GM12878 (cell line): ENCODE data around the gene UQCRQ. TPM values are rescaled to one million over a fixed set of nuclear protein-coding genes. Genes with fewer than 3 reads are reported as not detected.

Experiments used
- ATAC-seq: fragments of 200-7000 bp; cut with Tn5 transposase; 3 replicates; pipeline ENCODE4 v1.9.1; 2020; ENCODE audit warnings: mild to moderate bottlenecking, moderate library complexity
- BruUV-seq: library from RNA; stranded (reverse); fragments of 400-500 nt; replicated peaks from 2 replicates; lab custom pipeline; 2021; lab: Mats Ljungman, UMichigan
- CTCF ChIA-PET: fragments of 300-600 bp; sonication (Branson Sonifier 250); formaldehyde crosslinking; extraction: SDS; loops from one replicate; lab custom pipeline; 2021; ENCODE audit warnings: inconsistent platforms; lab: Yijun Ruan, JAX
- POLR2A ChIA-PET: fragments of 350-600 bp; formaldehyde crosslinking; extraction: SDS; loops from one replicate; lab custom pipeline; 2021; ENCODE audit warnings: inconsistent platforms; lab: Charles Lee
- RAD21 ChIA-PET: fragments of 300-600 bp; sonication (Branson Sonifier 250); formaldehyde crosslinking; loops from one replicate; lab custom pipeline; 2023; ENCODE audit warnings: antibody characterized with exemption; ENCODE audit not compliant: unreplicated experiment; lab: Charles Lee
- SMC1A ChIA-PET: fragments of 300-600 bp; sonication (Branson Sonifier 250); formaldehyde crosslinking; loops from one replicate; lab custom pipeline; 2023; ENCODE audit not compliant: unreplicated experiment, uncharacterized antibody; lab: Charles Lee
- DNase-seq: peaks from one replicate; pipeline ENCODE4 v3.0.0-alpha.2; 2011; ENCODE audit warnings: low read depth, low spot score
- FAIRE-seq: peaks from 3 replicates; lab custom pipeline; 2011; peaks lifted over from hg19 to GRCh38; lab: Jason Lieb, UNC
- H2AFZ ChIP-seq: 2 replicates; pipeline ENCODE4 v1.6.0; 2011; ENCODE audit warnings: low read depth, low read length, control low read depth; ENCODE audit not compliant: control insufficient read depth
- H3K27ac ChIP-seq: 2 replicates; pipeline ENCODE4 v1.5.1; 2011; ENCODE audit warnings: control low read depth; ENCODE audit not compliant: control insufficient read depth, insufficient read depth
- H3K27me3 ChIP-seq, 2 experiments: replicated peaks in 1 of 2; 2 replicates each; pipeline versions ENCODE4 v1.6.0 to v1.6.1; 2011; ENCODE audit warnings: low read length in 1 of 2; ENCODE audit not compliant: control insufficient read depth in 2 of 2, insufficient read depth in 2 of 2
- H3K36me3 ChIP-seq, 2 experiments: 2 replicates each; pipeline ENCODE4 v1.5.1; 2011; ENCODE audit warnings: low read length in 1 of 2; ENCODE audit not compliant: control insufficient read depth in 2 of 2, insufficient read depth in 2 of 2
- H3K4me1 ChIP-seq: 2 replicates; pipeline ENCODE4 v1.6.1; 2011; ENCODE audit warnings: mild to moderate bottlenecking, low read length, moderate library complexity, mixed read lengths; ENCODE audit not compliant: control insufficient read depth, insufficient read depth
- H3K4me2 ChIP-seq: 2 replicates; pipeline ENCODE4 v1.6.0; 2011; ENCODE audit warnings: control low read depth; ENCODE audit not compliant: control insufficient read depth, insufficient read depth
- H3K4me3 ChIP-seq: fragments of 200-600 bp; sonication (generic); 2 replicates; pipeline ENCODE4 v1.5.1; 2016
- H3K79me2 ChIP-seq: 2 replicates; pipeline ENCODE4 v1.6.0; 2011; ENCODE audit warnings: low read length; ENCODE audit not compliant: control insufficient read depth, insufficient read depth
- H3K9ac ChIP-seq: 2 replicates; pipeline ENCODE4 v1.8.0; 2011; ENCODE audit warnings: low read length, control low read depth, mixed read lengths; ENCODE audit not compliant: control insufficient read depth, insufficient read depth
- H3K9me3 ChIP-seq: replicated peaks from 3 replicates; pipeline ENCODE4 v1.5.1; 2011; ENCODE audit warnings: mild to moderate bottlenecking, low read length; ENCODE audit not compliant: control insufficient read depth, insufficient read depth
- H4K20me1 ChIP-seq: 2 replicates; pipeline ENCODE4 v1.6.0; 2011; ENCODE audit not compliant: control insufficient read depth, insufficient read depth
- BCL11A ChIP-seq: IDR thresholded peaks from 2 replicates; pipeline ENCODE4 v1.6.1; 2011; ENCODE audit warnings: low read depth, low read length
- CREM ChIP-seq: IDR thresholded peaks from 2 replicates; pipeline ENCODE4 v1.6.1; 2014; ENCODE audit warnings: antibody characterized with exemption, low read depth
- ESRRA ChIP-seq: IDR thresholded peaks from 2 replicates; pipeline ENCODE4 v1.6.1; 2012; ENCODE audit warnings: mild to moderate bottlenecking, low read length, improper control_type of control experiment
- NBN ChIP-seq: fragments of 450-650 bp; IDR thresholded peaks from 2 replicates; pipeline ENCODE4 v1.6.1; 2016
- RBBP5 ChIP-seq: fragments of 200-600 bp; sonication (generic); conservative IDR thresholded peaks from 2 replicates; pipeline ENCODE4 v1.6.1; 2016
- RFX5 ChIP-seq: IDR thresholded peaks from 2 replicates; pipeline ENCODE4 v1.6.1; 2011; ENCODE audit warnings: low read depth, low read length, improper control_type of control experiment
- SMARCA5 ChIP-seq: fragments of 450-650 bp; IDR thresholded peaks from 2 replicates; pipeline ENCODE4 v1.6.1; 2017; ENCODE audit warnings: mild to moderate bottlenecking
- SUZ12 ChIP-seq: fragments of 200-600 bp; sonication (generic); IDR thresholded peaks from one replicate; pipeline ENCODE4 v1.6.1; 2018; ENCODE audit warnings: antibody characterized with exemption, mild to moderate bottlenecking; ENCODE audit not compliant: unreplicated experiment
- TAF1 ChIP-seq: IDR thresholded peaks from 2 replicates; pipeline ENCODE4 v1.6.1; 2011; ENCODE audit warnings: mild to moderate bottlenecking, low read depth, low read length, borderline replicate concordance
- WRNIP1 ChIP-seq: IDR thresholded peaks from 2 replicates; pipeline ENCODE4 v1.6.1; 2011; ENCODE audit warnings: low read depth, low read length, improper control_type of control experiment, borderline replicate concordance
- WGBS: methylation state at CpG from one replicate; pipeline ENCODE4 v1.1.6; 2016; ENCODE audit warnings: low lambda C conversion rate; ENCODE audit not compliant: insufficient replicate concordance, insufficient coverage; ENCODE audit errors: missing lambda C conversion rate; 5-methylcytosine and 5-hydroxymethylcytosine counted together
- in situ Hi-C: fragments of 300-500 bp; cut with MboI; formaldehyde crosslinking; loops from 9 replicates; pipeline ENCODE4 v1.14.3; 2018; ENCODE audit warnings: mixed read lengths
- intact Hi-C: fragments of 100-400 bp; cut with micrococcal nuclease; formaldehyde crosslinking; loops from one replicate; pipeline ENCODE4 v1.14.2; 2022; ENCODE audit not compliant: unreplicated experiment
- polyA plus RNA-seq, 11 experiments: library from polyadenylated mRNA; depleted of rRNA in 4 of 11; unstranded in 6 of 11; stranded (reverse) in 5 of 11; fragments of >200 nt; fragmentation: Nextera tagmentation in 4 of 11; fragmentation: Illumina TruSeq in 1 of 11; extraction: Ambion mirVana in 4 of 11; extraction: Trizol in 1 of 11; gene quantifications; 1 replicate in 1 of 11; 2 replicates in 10 of 11; pipeline versions ENCODE4 v1.2.1 to v1.2.3, GENCODE V29; 2011 to 2016; ENCODE audit warnings: inconsistent platforms in 2 of 11, missing spikeins in 2 of 11, low read depth in 1 of 11
- total RNA-seq, 4 experiments: library from RNA; depleted of rRNA in 3 of 4; stranded (reverse); fragments of >200 nt in 3 of 4; fragmentation: Illumina TruSeq in 1 of 4; extraction: Trizol in 1 of 4; gene quantifications; 2 replicates each; pipeline versions ENCODE4 v1.2.1 to v1.2.3, GENCODE V29; 2013 to 2021
- TF ChIP-seq, protein P1 (sequence below): fragments of 450-650 bp; IDR thresholded peaks from 2 replicates; pipeline ENCODE4 v1.6.1; 2017; ENCODE audit warnings: mild to moderate bottlenecking
- TF ChIP-seq, protein P2 (sequence below): fragments of 450-650 bp; IDR thresholded peaks from 2 replicates; pipeline ENCODE4 v1.6.1; 2017; ENCODE audit warnings: mild to moderate bottlenecking, low read depth, inconsistent platforms; ENCODE audit not compliant: poor library complexity, severe bottlenecking

UQCRQ gene
- total and polyA plus RNA-seq, 10 of the 15 experiments (the other 5 are each of a cell fraction or from before 2014, with no cell fraction given): 121 to 1,579 (median 408) TPM

DNA sequence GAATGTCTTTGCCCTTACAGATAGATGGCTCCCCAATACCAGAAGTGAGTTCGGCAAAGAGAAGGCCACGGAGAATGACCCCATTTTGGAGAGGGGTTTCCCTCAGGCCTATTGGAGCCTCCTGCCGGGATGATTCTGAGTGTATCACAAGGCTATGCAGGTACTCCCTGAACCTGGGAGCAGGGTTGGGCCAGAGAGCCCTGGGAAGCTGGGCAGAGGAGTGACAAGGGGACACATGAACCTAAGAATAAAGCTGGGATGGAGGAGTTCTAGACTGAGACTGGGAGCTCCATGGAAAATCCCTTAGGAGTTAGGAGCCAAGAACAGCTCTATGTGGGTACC, 7.5 kb downstream of the UQCRQ start:
- no peak overlapping the region for H3K27ac ChIP-seq
- no peak overlapping the region for H3K4me2 ChIP-seq
- H3K9ac ChIP-seq: no peak overlapping the region
- ATAC-seq (no peak), FAIRE-seq (no peak), DNase-seq (no peak)
- no peaks in the 10 kb centered on the region for H4K20me1 ChIP-seq
- in situ Hi-C loops (no loop called here), intact Hi-C loops (no loop called here)
- H3K4me3 ChIP-seq: no peak overlapping the region
- H3K4me1 ChIP-seq: no peaks in the 10 kb centered on the region
- WGBS: 96% methylated on average over 3 of the region's 3 CpGs
- RAD21 ChIA-PET: no interaction called here
- SMC1A ChIA-PET: interaction anchor here (1.2 to 2.6 kb wide), 2 partner anchors 9 to 11 kb away, joined by 3 to 10 read pairs; no protein-coding TSS in a partner anchor
- CTCF ChIA-PET: interaction anchor here (1.3 to 2.1 kb wide), 2 partner anchors 10 kb away, joined by 3 to 7 read pairs; no protein-coding TSS in a partner anchor
- POLR2A ChIA-PET: no interaction called here
- no peak overlapping the region for H2AFZ ChIP-seq
- peaks cover 3 to 9% of the 10 kb centered on the region in 2 experiments for H3K36me3 ChIP-seq
- no TSS peak for BruUV-seq
- H3K9me3 ChIP-seq: no peaks in the 10 kb centered on the region
- no peaks in the 10 kb centered on the region for H3K27me3 ChIP-seq
- TF ChIP-seq, protein P1, sequence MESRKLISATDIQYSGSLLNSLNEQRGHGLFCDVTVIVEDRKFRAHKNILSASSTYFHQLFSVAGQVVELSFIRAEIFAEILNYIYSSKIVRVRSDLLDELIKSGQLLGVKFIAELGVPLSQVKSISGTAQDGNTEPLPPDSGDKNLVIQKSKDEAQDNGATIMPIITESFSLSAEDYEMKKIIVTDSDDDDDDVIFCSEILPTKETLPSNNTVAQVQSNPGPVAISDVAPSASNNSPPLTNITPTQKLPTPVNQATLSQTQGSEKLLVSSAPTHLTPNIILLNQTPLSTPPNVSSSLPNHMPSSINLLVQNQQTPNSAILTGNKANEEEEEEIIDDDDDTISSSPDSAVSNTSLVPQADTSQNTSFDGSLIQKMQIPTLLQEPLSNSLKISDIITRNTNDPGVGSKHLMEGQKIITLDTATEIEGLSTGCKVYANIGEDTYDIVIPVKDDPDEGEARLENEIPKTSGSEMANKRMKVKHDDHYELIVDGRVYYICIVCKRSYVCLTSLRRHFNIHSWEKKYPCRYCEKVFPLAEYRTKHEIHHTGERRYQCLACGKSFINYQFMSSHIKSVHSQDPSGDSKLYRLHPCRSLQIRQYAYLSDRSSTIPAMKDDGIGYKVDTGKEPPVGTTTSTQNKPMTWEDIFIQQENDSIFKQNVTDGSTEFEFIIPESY: no peak
- no peak for TF ChIP-seq SUZ12
- no peak for TF ChIP-seq ESRRA
- TF ChIP-seq CREM: no peak
- no peak for TF ChIP-seq NBN
- TF ChIP-seq BCL11A: no peak
- TF ChIP-seq TAF1: no peak
- TF ChIP-seq RBBP5: no peak
- no peak for TF ChIP-seq WRNIP1
- TF ChIP-seq SMARCA5: no peak
- TF ChIP-seq, protein P2, sequence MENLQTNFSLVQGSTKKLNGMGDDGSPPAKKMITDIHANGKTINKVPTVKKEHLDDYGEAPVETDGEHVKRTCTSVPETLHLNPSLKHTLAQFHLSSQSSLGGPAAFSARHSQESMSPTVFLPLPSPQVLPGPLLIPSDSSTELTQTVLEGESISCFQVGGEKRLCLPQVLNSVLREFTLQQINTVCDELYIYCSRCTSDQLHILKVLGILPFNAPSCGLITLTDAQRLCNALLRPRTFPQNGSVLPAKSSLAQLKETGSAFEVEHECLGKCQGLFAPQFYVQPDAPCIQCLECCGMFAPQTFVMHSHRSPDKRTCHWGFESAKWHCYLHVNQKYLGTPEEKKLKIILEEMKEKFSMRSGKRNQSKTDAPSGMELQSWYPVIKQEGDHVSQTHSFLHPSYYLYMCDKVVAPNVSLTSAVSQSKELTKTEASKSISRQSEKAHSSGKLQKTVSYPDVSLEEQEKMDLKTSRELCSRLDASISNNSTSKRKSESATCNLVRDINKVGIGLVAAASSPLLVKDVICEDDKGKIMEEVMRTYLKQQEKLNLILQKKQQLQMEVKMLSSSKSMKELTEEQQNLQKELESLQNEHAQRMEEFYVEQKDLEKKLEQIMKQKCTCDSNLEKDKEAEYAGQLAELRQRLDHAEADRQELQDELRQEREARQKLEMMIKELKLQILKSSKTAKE: no peak
- TF ChIP-seq RFX5: no peak
- TF ChIP-seq, all 136 proteins: peak for 0
- H3K79me2 ChIP-seq: no peaks in the 10 kb centered on the region
